GM06990 (cell line): Measurements from ENCODE around the gene UPP1.
A peak's percentile ranks its signal among the peaks of the same experiment; 100 is the strongest.

Experiments
- DNase-seq: peaks from one replicate; pipeline ENCODE4 v3.0.0-alpha.2; 2011; ENCODE audit not compliant: insufficient read length; ENCODE audit errors: extremely low read depth
- H3K27me3 ChIP-seq: replicated peaks from 2 replicates; pipeline ENCODE4 v1.6.0; 2011; ENCODE audit warnings: low read length; ENCODE audit not compliant: control insufficient read depth, insufficient read depth
- H3K36me3 ChIP-seq: 2 replicates; pipeline ENCODE4 v1.5.1; 2011; ENCODE audit warnings: low read length; ENCODE audit not compliant: control insufficient read depth, insufficient read depth
- H3K4me3 ChIP-seq: replicated peaks from 2 replicates; pipeline ENCODE4 v1.5.1; 2011; ENCODE audit warnings: low read depth, mild to moderate bottlenecking, control low read depth, low read length
- CTCF ChIP-seq: IDR thresholded peaks from 2 replicates; pipeline ENCODE4 v1.5.1; 2011; ENCODE audit warnings: low read length, control low read depth, mild to moderate bottlenecking, inconsistent platforms; ENCODE audit not compliant: insufficient read depth, poor library complexity, severe bottlenecking

The UPP1 gene

GRCh38 chr7:48154792-48155413 is 65.8 kb downstream of the UPP1 start:
- no peak overlapping the region for H3K4me3 ChIP-seq
- peak; percentile 65 for TF ChIP-seq CTCF
- H3K27me3 ChIP-seq, result no peaks in the 10 kb centered on the region; the same call in 1 of the 2 replicates
- no peak for DNase-seq
- no peaks in the 10 kb centered on the region for H3K36me3 ChIP-seq
